NCI-H1105 (cell line): ENCODE measurements around the gene CA10.

ENCODE experiments used
- DNase-seq: peaks from one replicate; lab custom pipeline; 2025; lab: John Stamatoyannopoulos, UW

Gene CA10

GRCh38 chr17:51595826-51596398 is 562.6 kb downstream of the CA10 start:
- DNase-seq: no peak

GRCh38 chr17:51590071-51590656 is 568.4 kb downstream of the CA10 start:
- peak; percentile 15 for DNase-seq

- DNase-seq: no peak
Observed at GRCh38 chr17:51588063-51588462, 570.5 kb downstream of the CA10 start.

GRCh38 chr17:51587516-51587915 is 571.0 kb downstream of the CA10 start:
- DNase-seq: no peak

- no peak for DNase-seq
Observed at GRCh38 chr17:51585514-51586104, 572.9 kb downstream of the CA10 start.

- DNase-seq: no peak
Observed at GRCh38 chr17:51580869-51581268, 577.6 kb downstream of the CA10 start.
